ENCODE data around the gene RIMBP2.

The RIMBP2 gene

GRCh38 chr12:130617219-130617618, 98.9 kb downstream of the RIMBP2 start:
- DNase-seq (ENCODE audit: low read depth): no peak
- no peak for TF ChIP-seq CTCF (IDR thresholded peaks at IDR 0.05; ENCODE audit: insufficient read depth, low read depth, low read length, missing control alignments)
- no peak overlapping the region for H3K4me3 ChIP-seq (ENCODE audit: low read length)

- TF ChIP-seq CTCF (IDR thresholded peaks at IDR 0.05; ENCODE audit: insufficient read depth, low read depth, low read length, missing control alignments): no peak
- H3K4me3 ChIP-seq (ENCODE audit: low read length): no peak overlapping the region
- DNase-seq (ENCODE audit: low read depth): no peak
These were observed 100.2 kb downstream of the RIMBP2 start for GRCh38 chr12:130615861-130616345.

GRCh38 chr12:130614530-130614905, 101.6 kb downstream of the RIMBP2 start:
- DNase-seq (ENCODE audit: low read depth): no peak
- H3K4me3 ChIP-seq (ENCODE audit: low read length): no peak overlapping the region
- TF ChIP-seq CTCF (IDR thresholded peaks at IDR 0.05; ENCODE audit: insufficient read depth, low read depth, low read length, missing control alignments): no peak

- DNase-seq (ENCODE audit: low read depth): no peak
- no peak for TF ChIP-seq CTCF (IDR thresholded peaks at IDR 0.05; ENCODE audit: insufficient read depth, low read depth, low read length, missing control alignments)
- H3K4me3 ChIP-seq (ENCODE audit: low read length): no peak overlapping the region
These were observed 102.1 kb downstream of the RIMBP2 start for GRCh38 chr12:130613831-130614529.

GRCh38 chr12:130613131-130613530, 103.0 kb downstream of the RIMBP2 start:
- DNase-seq (ENCODE audit: low read depth): no peak
- no peak overlapping the region for H3K4me3 ChIP-seq (ENCODE audit: low read length)
- TF ChIP-seq CTCF (IDR thresholded peaks at IDR 0.05; ENCODE audit: insufficient read depth, low read depth, low read length, missing control alignments): no peak

- H3K4me3 ChIP-seq (ENCODE audit: low read length): no peak overlapping the region
- TF ChIP-seq CTCF (IDR thresholded peaks at IDR 0.05; ENCODE audit: insufficient read depth, low read depth, low read length, missing control alignments): no peak
- DNase-seq (ENCODE audit: low read depth): no peak
These were observed 104.8 kb downstream of the RIMBP2 start for GRCh38 chr12:130611026-130611905.

Measured in epithelial cell of esophagus (primary cell).